K562 (cell line): ENCODE data around the gene STK11. TPM values are rescaled to one million over a fixed set of nuclear protein-coding genes. Genes with fewer than 3 reads are reported as not detected.

Experiments used
- ATF1 ChIP-seq, 2 experiments: fragments of 450-650 bp in 1 of 2; IDR thresholded peaks; 2 replicates each; pipeline ENCODE4 v1.6.1; 2016; ENCODE audit warnings: missing compliant biosample characterization in 1 of 2, missing genetic modification characterization in 1 of 2
- BCOR ChIP-seq: fragments of 450-650 bp; IDR thresholded peaks from 2 replicates; pipeline ENCODE4 v1.6.1; 2016
- BRCA1 ChIP-seq, 2 experiments: fragments of 450-650 bp in 1 of 2; sonication (generic) in 1 of 2; formaldehyde crosslinking in 1 of 2; IDR thresholded peaks; 2 replicates each; pipeline versions ENCODE4 v1.5.0 to v1.6.1; 2017 to 2020; ENCODE audit warnings: mild to moderate bottlenecking in 1 of 2, missing genetic modification reagents in 1 of 2
- BRF2 ChIP-seq: IDR thresholded peaks from 3 replicates; pipeline ENCODE4 v1.6.1; 2011; ENCODE audit warnings: borderline replicate concordance, mild to moderate bottlenecking; ENCODE audit not compliant: insufficient read length, insufficient read depth
- EP300 ChIP-seq: IDR thresholded peaks from 2 replicates; pipeline ENCODE4 v1.6.1; 2012; ENCODE audit warnings: low read length, improper control_type of control experiment
- ETV1 ChIP-seq: fragments of 450-650 bp; conservative IDR thresholded peaks from 2 replicates; pipeline ENCODE4 v1.6.1; 2016; ENCODE audit warnings: missing genetic modification characterization, control low read depth, low read depth, missing compliant biosample characterization
- FOXJ2 ChIP-seq: fragments of 200-800 bp; sonication (Bioruptor generic); IDR thresholded peaks from 2 replicates; pipeline ENCODE4 v1.6.1; 2016; ENCODE audit warnings: missing genetic modification characterization, missing compliant biosample characterization
- FOXK2 ChIP-seq, 2 experiments: fragments of 450-650 bp; IDR thresholded peaks in 1 of 2; conservative IDR thresholded peaks in 1 of 2; 2 replicates each; pipeline ENCODE4 v1.6.1; 2016; ENCODE audit warnings: low read depth in 2 of 2, mild to moderate bottlenecking in 1 of 2
- GATAD2B ChIP-seq: fragments of 450-650 bp; IDR thresholded peaks from 2 replicates; pipeline ENCODE4 v1.6.1; 2017; ENCODE audit warnings: mild to moderate bottlenecking, borderline replicate concordance
- HNRNPK ChIP-seq: fragments of 200-400 bp; formaldehyde crosslinking; IDR thresholded peaks from one replicate; pipeline ENCODE4 v1.6.1; 2018; ENCODE audit warnings: mild to moderate bottlenecking, low read depth, low read length; ENCODE audit not compliant: poor library complexity, severe bottlenecking
- HNRNPL ChIP-seq: fragments of 200-400 bp; formaldehyde crosslinking; IDR thresholded peaks from 2 replicates; pipeline ENCODE4 v1.6.1; 2017; ENCODE audit warnings: low read depth, mild to moderate bottlenecking, low read length
- IFI16 ChIP-seq: fragments of 250-450 bp; sonication (Bioruptor Pico); IDR thresholded peaks from 2 replicates; pipeline ENCODE4 v2.1.2; 2022; ENCODE audit warnings: mild to moderate bottlenecking, inconsistent platforms
- KAT2B ChIP-seq: IDR thresholded peaks from one replicate; pipeline ENCODE4 v1.6.1; 2012; ENCODE audit warnings: low read depth, mild to moderate bottlenecking, control low read depth, inconsistent platforms, low read length, moderate library complexity
- LARP7 ChIP-seq: fragments of 450-650 bp; IDR thresholded peaks from 2 replicates; pipeline ENCODE4 v1.6.1; 2016
- MAZ ChIP-seq, 2 experiments: fragments of 450-650 bp in 1 of 2; sonication (generic) in 1 of 2; formaldehyde crosslinking; IDR thresholded peaks in 1 of 2; conservative IDR thresholded peaks in 1 of 2; 2 replicates each; pipeline versions ENCODE4 v1.4.0 to v1.5.0; 2020; ENCODE audit warnings: mild to moderate bottlenecking in 1 of 2, missing genetic modification reagents in 1 of 2
- MYBL2 ChIP-seq, 2 experiments: fragments of 450-650 bp in 1 of 2; sonication (generic) in 1 of 2; formaldehyde crosslinking in 1 of 2; IDR thresholded peaks; 2 replicates each; pipeline versions ENCODE4 v1.6.1 to v1.8.1; 2017 to 2022; ENCODE audit warnings: borderline replicate concordance in 1 of 2, inconsistent platforms in 1 of 2, low read depth in 1 of 2, mild to moderate bottlenecking in 1 of 2, missing genetic modification reagents in 1 of 2, moderate library complexity in 1 of 2
- NEUROD1 ChIP-seq: fragments of 150-350 bp; IDR thresholded peaks from 2 replicates; pipeline ENCODE4 v1.6.1; 2014; ENCODE audit warnings: borderline replicate concordance, low read length, low read depth; ENCODE audit not compliant: partially characterized antibody
- NR0B1 ChIP-seq: fragments of 450-650 bp; IDR thresholded peaks from one replicate; pipeline ENCODE4 v1.6.1; 2018; ENCODE audit warnings: mild to moderate bottlenecking, moderate library complexity; ENCODE audit not compliant: partially characterized antibody
- PURB ChIP-seq: sonication (generic); formaldehyde crosslinking; IDR thresholded peaks from 2 replicates; pipeline ENCODE4 v1.9.0; 2021; ENCODE audit warnings: low read depth, mild to moderate bottlenecking, missing genetic modification reagents
- RCOR1 ChIP-seq, 2 experiments: IDR thresholded peaks; 2 replicates each; pipeline ENCODE4 v1.6.1; 2012; ENCODE audit warnings: low read depth in 2 of 2, low read length in 2 of 2, borderline replicate concordance in 1 of 2, improper control_type of control experiment in 1 of 2
- SRSF7 ChIP-seq: fragments of 200-400 bp; formaldehyde crosslinking; optimal IDR thresholded peaks from 2 replicates; pipeline ENCODE3; 2017; ENCODE audit warnings: mild to moderate bottlenecking, low read depth, low read length
- TBP ChIP-seq: optimal IDR thresholded peaks from 2 replicates; pipeline ENCODE3; 2011; ENCODE audit warnings: low read depth, low read length, improper control_type of control experiment
- ZFP36 ChIP-seq: fragments of 150-350 bp; IDR thresholded peaks from 2 replicates; pipeline ENCODE4 v1.6.1; 2018; ENCODE audit warnings: low read length, low read depth; ENCODE audit not compliant: partially characterized antibody
- ZNF175 ChIP-seq: fragments of 200-800 bp; sonication (Bioruptor generic); IDR thresholded peaks from 2 replicates; pipeline ENCODE4 v1.6.1; 2016; ENCODE audit warnings: low read depth, mild to moderate bottlenecking, missing genetic modification characterization, missing compliant biosample characterization
- ZNF707 ChIP-seq: fragments of 250-450 bp; sonication (Bioruptor Pico); conservative IDR thresholded peaks from 2 replicates; pipeline ENCODE4 v1.8.0; 2022; ENCODE audit warnings: inconsistent platforms, mild to moderate bottlenecking, moderate library complexity
- ZNF830 ChIP-seq: fragments of 250-450 bp; sonication (Bioruptor Pico); IDR thresholded peaks from 2 replicates; pipeline ENCODE4 v1.5.0; 2021; ENCODE audit warnings: mild to moderate bottlenecking
- ZSCAN32 ChIP-seq: fragments of 450-650 bp; formaldehyde crosslinking; IDR thresholded peaks from 2 replicates; pipeline ENCODE4 v1.4.0; 2020; ENCODE audit warnings: mild to moderate bottlenecking, moderate library complexity
- polyA plus RNA-seq, 8 experiments: library from polyadenylated mRNA; depleted of rRNA in 4 of 8; stranded (reverse) in 5 of 8; unstranded in 3 of 8; fragments of >200 nt; fragmentation: Nextera tagmentation in 2 of 8; fragmentation: Illumina TruSeq in 1 of 8; extraction: Ambion mirVana in 2 of 8; extraction: Trizol in 1 of 8; gene quantifications; 2 replicates each; pipeline versions ENCODE4 v1.2.1 to v1.2.3, GENCODE V29; 2011 to 2014; ENCODE audit warnings: inconsistent platforms in 1 of 8, missing spikeins in 1 of 8
- total RNA-seq, 7 experiments: library from RNA; depleted of rRNA in 6 of 7; stranded (reverse); fragments of >200 nt in 6 of 7; fragmentation: Illumina TruSeq in 2 of 7; extraction: Trizol in 2 of 7; gene quantifications; 2 replicates each; pipeline versions ENCODE4 v1.2.1 to v1.2.3, GENCODE V29; 2011 to 2021; ENCODE audit warnings: low replicate concordance in 1 of 7

Gene STK11
- total and polyA plus RNA-seq, 9 of the 15 experiments (the other 6 are each of a cell fraction or from before 2014, with no cell fraction given): 0.15 to 96.5 (median 31.7) TPM

GRCh38 chr19:1259206-1259875 lies 53.8 kb downstream of the STK11 start (continued):
- no peak for TF ChIP-seq BRCA1 (IDR thresholded peaks at IDR 0.05)
- no peak for TF ChIP-seq BRCA1 (CRISPR knock-in tag; IDR thresholded peaks at IDR 0.05)
- TF ChIP-seq BRF2: no peak
- no peak for TF ChIP-seq ZFP36
- no peak for TF ChIP-seq ATF1 (CRISPR knock-in tag; IDR thresholded peaks at IDR 0.05)
- TF ChIP-seq ATF1 (tag; IDR thresholded peaks at IDR 0.05): no peak
- no peak for TF ChIP-seq MYBL2 (IDR thresholded peaks at IDR 0.05; ENCODE audit: low read depth)
- TF ChIP-seq MYBL2 (CRISPR knock-in tag; IDR thresholded peaks at IDR 0.05; ENCODE audit: borderline replicate concordance): no peak
- no peak for TF ChIP-seq ZSCAN32 (CRISPR knock-in tag)
- TF ChIP-seq GATAD2B: 0 out of 2 replicates have a peak, but pooled peaks have one; percentile 53
- TF ChIP-seq HNRNPL: no peak
- TF ChIP-seq TBP: no peak
- no peak for TF ChIP-seq PURB
- TF ChIP-seq MAZ (CRISPR knock-in tag; conservative IDR thresholded peaks at IDR 0.05 in 1 of 2, IDR thresholded peaks at IDR 0.05 in 1 of 2): peak; percentile 22 to 88; a peak in 3 of 4 replicates
- peak; percentile 10; the same call in 1 of the 2 replicates for TF ChIP-seq EP300
- no peak for TF ChIP-seq FOXK2 (conservative IDR thresholded peaks at IDR 0.05 in 1 of 2, IDR thresholded peaks at IDR 0.05 in 1 of 2; ENCODE audit: low read depth in 2 of 2)
- no peak for TF ChIP-seq BCOR
- no peak for TF ChIP-seq ZNF707
- TF ChIP-seq FOXJ2 (tag): no peak
- TF ChIP-seq RCOR1 (IDR thresholded peaks at IDR 0.05; ENCODE audit: borderline replicate concordance in 1 of 2, low read depth in 2 of 2, low read length in 2 of 2): no peak
- no peak for TF ChIP-seq IFI16 (CRISPR knock-in tag)
- no peak for TF ChIP-seq ZNF175
- TF ChIP-seq NEUROD1: no peak
- TF ChIP-seq KAT2B: no peak
- TF ChIP-seq LARP7: no peak
- TF ChIP-seq HNRNPK: no peak
- TF ChIP-seq ETV1: peak; percentile 89
- TF ChIP-seq ZNF830 (CRISPR knock-in tag): 0 out of 2 replicates have a peak, but pooled peaks have one; percentile 83
- no peak for TF ChIP-seq SRSF7
- no peak for TF ChIP-seq NR0B1
